HG03066 (cell line): Measurements from ENCODE around the gene DR1.
"Not testable (repeated sequence)": the region's sequence is repeated elsewhere in the genome, so short reads cannot be mapped to it uniquely, and the experiment has no call there.

Source experiments
- ATAC-seq: cut with Tn5 transposase; IDR thresholded peaks from one replicate; pipeline ENCODE4 v1.9.1; 2021; ENCODE audit warnings: low read depth; ENCODE audit not compliant: unreplicated experiment

Gene DR1

GRCh38 chr1:93339171-93339697, 6.5 kb upstream of the DR1 start:
- ATAC-seq = no peak

GRCh38 chr1:93340090-93340489, 5.6 kb upstream of the DR1 start:
- no peak for ATAC-seq

GRCh38 chr1:93344484-93344883, 1.2 kb upstream of the DR1 start:
- no peak for ATAC-seq

GRCh38 chr1:93344886-93345632, 648 bp upstream of the DR1 start:
- ATAC-seq = no peak

GRCh38 chr1:93346421-93346993, 800 bp downstream of the DR1 start:
- ATAC-seq = peak; percentile 19

GRCh38 chr1:93347334-93347899, 1.7 kb downstream of the DR1 start:
- no peak for ATAC-seq

- ATAC-seq = no peak
Measured at GRCh38 chr1:93348104-93348728, 2.5 kb downstream of the DR1 start.

GRCh38 chr1:93349231-93350135, 3.8 kb downstream of the DR1 start:
- ATAC-seq = no peak

- ATAC-seq = no peak
Measured at GRCh38 chr1:93350322-93350721, 4.6 kb downstream of the DR1 start.

GRCh38 chr1:93350875-93351274, 5.2 kb downstream of the DR1 start:
- no peak for ATAC-seq

- ATAC-seq = not testable (repeated sequence)
Measured at GRCh38 chr1:93351346-93351745, 5.6 kb downstream of the DR1 start.

- no peak for ATAC-seq
Measured at GRCh38 chr1:93352376-93352775, 6.7 kb downstream of the DR1 start.

GRCh38 chr1:93353286-93353685, 7.6 kb downstream of the DR1 start:
- no peak for ATAC-seq

GRCh38 chr1:93354749-93355148, 9.0 kb downstream of the DR1 start:
- no peak for ATAC-seq

GRCh38 chr1:93357242-93357641, 11.5 kb downstream of the DR1 start:
- no peak for ATAC-seq

- ATAC-seq = no peak
Measured at GRCh38 chr1:93358293-93358692, 12.6 kb downstream of the DR1 start.

GRCh38 chr1:93360111-93360510, 14.4 kb downstream of the DR1 start:
- no peak for ATAC-seq

GRCh38 chr1:93362237-93362636, 16.5 kb downstream of the DR1 start:
- ATAC-seq = no peak

- ATAC-seq = no peak
Measured at GRCh38 chr1:93365813-93366212, 20.1 kb downstream of the DR1 start.

GRCh38 chr1:93369734-93370133, 24.0 kb downstream of the DR1 start:
- ATAC-seq = no peak
